A549 (cell line): Measurements from ENCODE around the gene MTG2. TPM values are rescaled to one million over a fixed set of nuclear protein-coding genes. Genes with fewer than 3 reads are reported as not detected.

Experiments used
- ATAC-seq, 2 experiments: fragments of 200-7000 bp in 1 of 2; fragments of >200 bp in 1 of 2; cut with Nextera tagmentation in 1 of 2; cut with Tn5 transposase in 1 of 2; 3 replicates each; pipeline versions ENCODE4 v1.8.0 to v1.9.1; 2018 to 2020; ENCODE audit warnings: mild to moderate bottlenecking in 1 of 2, moderate library complexity in 1 of 2
- CTCF ChIA-PET: fragments of 300-600 bp; sonication (Branson Sonifier 250); formaldehyde crosslinking; extraction: SDS; loops from one replicate; lab custom pipeline; 2021; ENCODE audit warnings: antibody characterized with exemption, inconsistent platforms; lab: Yijun Ruan, JAX
- POLR2A ChIA-PET: fragments of 350-600 bp; formaldehyde crosslinking; extraction: SDS; loops from one replicate; lab custom pipeline; 2021; ENCODE audit warnings: antibody characterized with exemption, inconsistent platforms; lab: Yijun Ruan, JAX
- DNase-seq, 2 experiments: peaks; one replicate each; pipeline versions ENCODE4 v3.0.0 to v3.0.0-alpha.2; 2011 to 2016; ENCODE audit warnings: low read depth in 1 of 2, low spot score in 1 of 2
- FAIRE-seq: peaks from 2 replicates; lab custom pipeline; 2011; peaks lifted over from hg19 to GRCh38; lab: Jason Lieb, UNC
- H3K27ac ChIP-seq, 2 experiments: fragments of >200 bp; sonication (Bioruptor Twin); formaldehyde crosslinking; 3 replicates each; pipeline ENCODE4 v1.5.1; 2016 to 2017
- H3K4me1 ChIP-seq: fragments of >200 bp; sonication (Bioruptor Twin); formaldehyde crosslinking; 3 replicates; pipeline ENCODE4 v1.6.1; 2016
- H3K4me2 ChIP-seq: fragments of >200 bp; sonication (Bioruptor Twin); formaldehyde crosslinking; 3 replicates; pipeline ENCODE4 v1.6.1; 2016
- H3K4me3 ChIP-seq: fragments of >200 bp; sonication (Bioruptor Twin); formaldehyde crosslinking; 3 replicates; pipeline ENCODE4 v1.5.1; 2016
- H3K9me3 ChIP-seq: fragments of >200 bp; sonication (Bioruptor Twin); formaldehyde crosslinking; 3 replicates; pipeline ENCODE4 v1.6.1; 2016
- BHLHE40 ChIP-seq: IDR thresholded peaks from 2 replicates; pipeline ENCODE4 v1.6.1; 2012; ENCODE audit warnings: low read depth, low read length, inconsistent platforms
- CEBPB ChIP-seq, 2 experiments: fragments of >200 bp in 1 of 2; sonication (Bioruptor Twin) in 1 of 2; formaldehyde crosslinking in 1 of 2; IDR thresholded peaks; 2 replicates each; pipeline ENCODE4 v1.6.1; 2012 to 2016
- EHMT2 ChIP-seq: fragments of 200-600 bp; sonication (generic); IDR thresholded peaks from 2 replicates; pipeline ENCODE4 v1.6.1; 2016; ENCODE audit warnings: antibody characterized with exemption, low read depth, mild to moderate bottlenecking, moderate library complexity
- ESRRA ChIP-seq: fragments of 150-350 bp; IDR thresholded peaks from 2 replicates; pipeline ENCODE4 v1.6.1; 2014; ENCODE audit warnings: mild to moderate bottlenecking, low read length, borderline replicate concordance
- GATA3 ChIP-seq: IDR thresholded peaks from 2 replicates; pipeline ENCODE4 v1.6.1; 2012; ENCODE audit warnings: borderline replicate concordance
- HOXB5 ChIP-seq: fragments of 250-450 bp; sonication (Bioruptor Pico); IDR thresholded peaks from 2 replicates; pipeline ENCODE4 v1.5.0; 2020; ENCODE audit warnings: mild to moderate bottlenecking, moderate library complexity
- NFE2L2 ChIP-seq: fragments of 150-350 bp; conservative IDR thresholded peaks from 2 replicates; pipeline ENCODE4 v1.6.1; 2014; ENCODE audit warnings: low read length
- NR3C1 ChIP-seq: fragments of >200 bp; sonication (Bioruptor Twin); formaldehyde crosslinking; IDR thresholded peaks from 3 replicates; pipeline ENCODE4 v1.6.1; 2017
- PBX3 ChIP-seq: IDR thresholded peaks from 2 replicates; pipeline ENCODE4 v1.6.1; 2012
- PHF8 ChIP-seq: fragments of 200-600 bp; sonication (generic); IDR thresholded peaks from 2 replicates; pipeline ENCODE4 v1.6.1; 2016; ENCODE audit warnings: low read depth, mild to moderate bottlenecking, antibody characterized with exemption, moderate library complexity, borderline replicate concordance
- RCOR1 ChIP-seq: fragments of 150-350 bp; IDR thresholded peaks from 2 replicates; pipeline ENCODE4 v1.6.1; 2014; ENCODE audit warnings: antibody characterized with exemption, low read length, low read depth
- RNF2 ChIP-seq: fragments of 200-600 bp; sonication (generic); IDR thresholded peaks from 2 replicates; pipeline ENCODE4 v1.6.1; 2016; ENCODE audit warnings: low read depth, mild to moderate bottlenecking, antibody characterized with exemption, moderate library complexity, borderline replicate concordance
- SREBF2 ChIP-seq: fragments of 450-650 bp; IDR thresholded peaks from 2 replicates; pipeline ENCODE4 v1.6.1; 2014; ENCODE audit warnings: mild to moderate bottlenecking, moderate library complexity
- TFCP2L1 ChIP-seq: fragments of 250-450 bp; sonication (Bioruptor Pico); IDR thresholded peaks from 2 replicates; pipeline ENCODE4 v1.5.0; 2021; ENCODE audit warnings: mild to moderate bottlenecking
- ZNF302 ChIP-seq: fragments of 250-450 bp; sonication (Bioruptor Pico); IDR thresholded peaks from 2 replicates; pipeline ENCODE4 v1.9.0; 2021; ENCODE audit warnings: inconsistent platforms, mild to moderate bottlenecking, moderate library complexity
- ZSCAN20 ChIP-seq: fragments of 250-450 bp; sonication (Bioruptor Pico); IDR thresholded peaks from 2 replicates; pipeline ENCODE4 v1.8.0; 2022; ENCODE audit warnings: mild to moderate bottlenecking, moderate library complexity
- WGBS: methylation state at CpG from one replicate; pipeline ENCODE4 v1.1.6; 2017; ENCODE audit errors: missing lambda C conversion rate; 5-methylcytosine and 5-hydroxymethylcytosine counted together
- polyA plus RNA-seq, 4 experiments: library from polyadenylated mRNA; depleted of rRNA in 3 of 4; stranded (reverse); fragments of >200 nt; fragmentation: RNase III in 1 of 4; extraction: RNeasy Plus Mini Kit Qiagen cat#74134 plus additional on column Dnase treatment in 1 of 4; gene quantifications; 2 replicates in 3 of 4; 3 replicates in 1 of 4; pipeline ENCODE4 v1.2.3, GENCODE V29; 2011 to 2017
- TF ChIP-seq, protein P1 (sequence below): fragments of 250-450 bp; sonication (Bioruptor Pico); IDR thresholded peaks from 2 replicates; pipeline ENCODE4 v1.5.0; 2021; ENCODE audit warnings: mild to moderate bottlenecking, moderate library complexity, borderline replicate concordance
- TF ChIP-seq, protein P2 (sequence below): fragments of >200 bp; sonication (Bioruptor Twin); formaldehyde crosslinking; IDR thresholded peaks from 3 replicates; pipeline ENCODE4 v1.6.1; 2016

Gene MTG2
- polyA plus RNA-seq, 2 of the 4 experiments (the other 2 are of a cell fraction) = 21.9 to 28.7 TPM

DNA sequence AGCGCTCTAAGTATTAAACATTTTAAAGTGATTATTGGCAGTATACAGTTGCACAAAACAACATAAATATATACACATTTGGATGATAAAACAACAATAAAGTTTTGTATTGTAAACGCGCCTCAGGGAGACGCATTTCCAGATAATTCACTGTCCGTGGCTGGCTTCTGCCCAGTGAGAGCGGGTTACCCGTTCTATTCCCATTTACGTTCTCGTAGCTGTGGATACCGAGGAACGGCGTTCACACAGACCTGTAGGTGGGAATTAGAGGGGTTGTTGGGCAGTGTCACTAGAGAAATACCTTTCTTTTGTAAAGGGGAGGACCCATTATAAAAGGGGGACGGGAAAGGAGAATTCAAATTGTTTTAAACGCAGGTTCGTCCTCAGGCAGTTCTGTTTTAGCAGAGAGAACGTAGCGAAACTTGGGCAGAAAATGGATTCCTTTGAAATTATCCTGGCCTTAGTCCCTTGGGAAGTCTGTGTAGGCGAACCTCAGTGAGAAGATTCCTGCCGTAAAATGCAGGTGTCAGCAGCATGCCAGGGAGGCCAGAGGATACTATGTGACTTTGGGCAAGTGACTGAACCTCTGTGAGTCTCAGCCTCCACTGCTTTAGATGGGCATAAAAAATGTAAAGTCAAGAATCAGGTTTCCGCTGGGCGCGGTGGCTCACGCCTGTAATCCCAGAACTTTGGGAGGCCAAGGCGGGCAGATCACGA is 756 bp downstream of the MTG2 start:
- Histone ChIP-seq H3K9me3 (no peaks in the 10 kb centered on the region), H3K4me3 (peak overlapping the region; percentile 64), H3K27ac (peak overlapping the region; percentile 85 to 97), H3K4me1 (peaks cover 21% of the 10 kb centered on the region; the same call in 2 of the 3 replicates), H3K4me2 (peak overlapping the region; percentile 78)
- DNase-seq (peak in 1 of 2 experiments; percentile 25), FAIRE-seq (no peak), ATAC-seq (no peak)
- CTCF ChIA-PET = interaction anchor here (0.5 kb wide), 1 partner anchor 91 kb away, joined by 3 read pairs; no protein-coding TSS in a partner anchor
- TF ChIP-seq NFE2L2 (no peak), RCOR1 (no peak), ESRRA (no peak), PHF8 (no peak), ZSCAN20 (CRISPR knock-in tag) (no peak), HOXB5 (CRISPR knock-in tag) (no peak), EHMT2 (no peak), GATA3 (no peak)
- TF ChIP-seq, protein P1, sequence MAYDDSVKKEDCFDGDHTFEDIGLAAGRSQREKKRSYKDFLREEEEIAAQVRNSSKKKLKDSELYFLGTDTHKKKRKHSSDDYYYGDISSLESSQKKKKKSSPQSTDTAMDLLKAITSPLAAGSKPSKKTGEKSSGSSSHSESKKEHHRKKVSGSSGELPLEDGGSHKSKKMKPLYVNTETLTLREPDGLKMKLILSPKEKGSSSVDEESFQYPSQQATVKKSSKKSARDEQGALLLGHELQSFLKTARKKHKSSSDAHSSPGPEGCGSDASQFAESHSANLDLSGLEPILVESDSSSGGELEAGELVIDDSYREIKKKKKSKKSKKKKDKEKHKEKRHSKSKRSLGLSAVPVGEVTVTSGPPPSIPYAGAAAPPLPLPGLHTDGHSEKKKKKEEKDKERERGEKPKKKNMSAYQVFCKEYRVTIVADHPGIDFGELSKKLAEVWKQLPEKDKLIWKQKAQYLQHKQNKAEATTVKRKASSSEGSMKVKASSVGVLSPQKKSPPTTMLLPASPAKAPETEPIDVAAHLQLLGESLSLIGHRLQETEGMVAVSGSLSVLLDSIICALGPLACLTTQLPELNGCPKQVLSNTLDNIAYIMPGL (CRISPR knock-in tag) = no peak
- POLR2A ChIA-PET = interaction anchor here (0.9 kb wide), 1 partner anchor 119 kb away, joined by 9 read pairs; no protein-coding TSS in a partner anchor
- WGBS = 26% methylated on average over 25 of the region's 25 CpGs

- POLR2A ChIA-PET = no interaction called here
- DNase-seq (no peak), ATAC-seq (no peak), FAIRE-seq (no peak)
- H3K4me3 ChIP-seq = no peak overlapping the region
- TF ChIP-seq RNF2 (no peak), ZNF302 (CRISPR knock-in tag) (no peak), PBX3 (no peak), CEBPB (IDR thresholded peaks at IDR 0.05) (no peak), BHLHE40 (no peak), GATA3 (no peak), NFE2L2 (no peak), NR3C1 (no peak)
- H3K4me1 ChIP-seq = peaks cover 21% of the 10 kb centered on the region; the same call in 2 of the 3 replicates
- CTCF ChIA-PET = no interaction called here
- 79% methylated on average over 3 of the region's 3 CpGs for WGBS
- no peaks in the 10 kb centered on the region for H3K9me3 ChIP-seq
- H3K27ac ChIP-seq = no peak overlapping the region
- no peak overlapping the region for H3K4me2 ChIP-seq
These were observed 3.2 kb downstream of the MTG2 start for GRCh38 chr20:62186096-62186426.

DNA sequence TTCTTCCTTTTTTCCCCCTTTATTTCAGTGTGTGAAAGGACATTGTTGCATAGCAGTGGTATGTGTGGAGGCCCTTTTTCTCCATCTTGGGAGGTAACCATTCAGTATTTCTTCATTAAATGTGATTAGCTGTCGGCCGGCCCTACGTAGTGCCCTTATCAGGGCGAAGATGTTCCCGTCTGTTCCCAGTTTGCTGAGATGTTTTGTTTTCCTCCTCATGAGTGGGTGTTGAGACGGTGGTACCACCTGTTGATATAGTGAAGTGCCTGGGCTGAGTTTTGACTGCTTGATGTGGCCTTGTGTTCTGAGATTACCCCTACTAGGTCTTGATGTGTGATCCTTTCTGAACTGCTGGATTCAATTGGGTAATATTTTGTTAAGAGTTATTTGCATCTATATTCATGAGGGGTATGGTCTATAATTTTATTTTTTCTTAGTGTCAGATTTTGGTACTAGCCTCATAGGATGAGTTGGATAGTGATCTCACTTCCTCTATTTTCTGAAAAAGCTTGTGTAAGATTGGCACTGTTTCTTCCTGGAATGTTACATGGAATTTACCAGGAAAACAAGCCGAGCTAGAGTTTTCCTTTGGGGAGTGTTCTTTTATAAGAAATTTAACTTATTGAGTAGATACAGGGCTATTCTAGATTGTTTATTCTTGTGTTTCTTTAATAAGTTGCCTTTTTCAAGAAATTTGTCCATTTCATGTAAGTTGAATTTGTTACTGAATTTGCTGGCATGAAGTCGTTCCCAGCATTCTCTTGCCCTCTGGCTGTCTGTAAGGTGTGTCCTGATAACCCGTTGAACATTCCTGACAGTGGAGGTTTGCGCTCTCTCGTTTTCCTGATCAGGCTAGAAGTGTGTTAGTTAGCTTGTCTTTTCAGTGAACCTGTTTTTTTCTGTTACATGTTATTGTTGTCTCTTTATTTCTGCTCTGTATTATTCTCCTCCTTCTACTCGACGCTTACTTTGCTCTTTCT is 4.3 kb downstream of the MTG2 start:
- POLR2A ChIA-PET = interaction anchor here (0.6 kb wide), 1 partner anchor 607 kb away, joined by 9 read pairs; no protein-coding TSS in a partner anchor
- TF ChIP-seq SREBF2 = no peak
- no peak for TF ChIP-seq TFCP2L1 (CRISPR knock-in tag)
- TF ChIP-seq, protein P2, sequence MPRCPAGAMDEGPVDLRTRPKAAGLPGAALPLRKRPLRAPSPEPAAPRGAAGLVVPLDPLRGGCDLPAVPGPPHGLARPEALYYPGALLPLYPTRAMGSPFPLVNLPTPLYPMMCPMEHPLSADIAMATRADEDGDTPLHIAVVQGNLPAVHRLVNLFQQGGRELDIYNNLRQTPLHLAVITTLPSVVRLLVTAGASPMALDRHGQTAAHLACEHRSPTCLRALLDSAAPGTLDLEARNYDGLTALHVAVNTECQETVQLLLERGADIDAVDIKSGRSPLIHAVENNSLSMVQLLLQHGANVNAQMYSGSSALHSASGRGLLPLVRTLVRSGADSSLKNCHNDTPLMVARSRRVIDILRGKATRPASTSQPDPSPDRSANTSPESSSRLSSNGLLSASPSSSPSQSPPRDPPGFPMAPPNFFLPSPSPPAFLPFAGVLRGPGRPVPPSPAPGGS = no peak
- H3K4me2 ChIP-seq = no peak overlapping the region
- FAIRE-seq (no peak), ATAC-seq (no peak), DNase-seq (no peak)
- peaks cover 15% of the 10 kb centered on the region; the same call in 2 of the 3 replicates for H3K4me1 ChIP-seq
- WGBS = 82% methylated on average over 13 of the region's 13 CpGs
- H3K27ac ChIP-seq = no peak overlapping the region
- no peak overlapping the region for H3K4me3 ChIP-seq
- H3K9me3 ChIP-seq = no peaks in the 10 kb centered on the region
- CTCF ChIA-PET = interaction anchor here (1.0 to 1.1 kb wide), 2 partner anchors 11 to 15 kb away, joined by 3 to 4 read pairs; no protein-coding TSS in a partner anchor
